NB4 (cell line): ENCODE measurements around the gene INSM2.

ENCODE experiments used
- POLR2A ChIP-seq: IDR thresholded peaks from 2 replicates; pipeline ENCODE4 v1.6.1; 2011; ENCODE audit warnings: mild to moderate bottlenecking; ENCODE audit not compliant: insufficient read length; ENCODE audit errors: extremely low read depth
- TF ChIP-seq, protein P1 (sequence below): IDR thresholded peaks from one replicate; pipeline ENCODE4 v1.5.1; 2012; ENCODE audit warnings: low read depth, low read length
- TF ChIP-seq, protein P2 (sequence below): IDR thresholded peaks from 2 replicates; pipeline ENCODE4 v1.6.1; 2011; ENCODE audit warnings: low read depth, low read length

DNA sequence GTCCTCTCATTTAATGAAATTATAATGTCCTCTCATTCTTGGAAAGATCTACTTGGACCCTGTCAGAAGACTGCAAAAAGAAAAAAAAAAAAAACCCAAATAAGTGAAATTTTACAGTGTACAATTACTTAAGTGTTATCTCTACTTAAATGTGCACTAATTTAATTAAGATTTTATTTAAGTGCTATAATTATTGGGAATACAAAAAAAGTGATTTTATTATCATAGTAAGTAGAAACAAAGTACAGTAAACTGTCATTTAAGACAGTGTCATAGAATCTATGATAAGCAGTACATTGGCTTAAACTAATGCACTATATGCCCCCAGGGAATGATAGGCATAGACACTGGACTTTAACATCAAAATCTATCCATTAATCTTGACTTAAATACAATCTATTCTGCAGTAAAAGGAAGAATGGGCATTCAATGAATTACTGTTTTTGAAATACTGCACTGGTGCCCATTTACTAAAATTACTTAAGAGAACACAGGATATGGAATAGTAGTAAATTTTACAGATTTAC is 23.3 kb downstream of the INSM2 start:
- TF ChIP-seq, protein P1, sequence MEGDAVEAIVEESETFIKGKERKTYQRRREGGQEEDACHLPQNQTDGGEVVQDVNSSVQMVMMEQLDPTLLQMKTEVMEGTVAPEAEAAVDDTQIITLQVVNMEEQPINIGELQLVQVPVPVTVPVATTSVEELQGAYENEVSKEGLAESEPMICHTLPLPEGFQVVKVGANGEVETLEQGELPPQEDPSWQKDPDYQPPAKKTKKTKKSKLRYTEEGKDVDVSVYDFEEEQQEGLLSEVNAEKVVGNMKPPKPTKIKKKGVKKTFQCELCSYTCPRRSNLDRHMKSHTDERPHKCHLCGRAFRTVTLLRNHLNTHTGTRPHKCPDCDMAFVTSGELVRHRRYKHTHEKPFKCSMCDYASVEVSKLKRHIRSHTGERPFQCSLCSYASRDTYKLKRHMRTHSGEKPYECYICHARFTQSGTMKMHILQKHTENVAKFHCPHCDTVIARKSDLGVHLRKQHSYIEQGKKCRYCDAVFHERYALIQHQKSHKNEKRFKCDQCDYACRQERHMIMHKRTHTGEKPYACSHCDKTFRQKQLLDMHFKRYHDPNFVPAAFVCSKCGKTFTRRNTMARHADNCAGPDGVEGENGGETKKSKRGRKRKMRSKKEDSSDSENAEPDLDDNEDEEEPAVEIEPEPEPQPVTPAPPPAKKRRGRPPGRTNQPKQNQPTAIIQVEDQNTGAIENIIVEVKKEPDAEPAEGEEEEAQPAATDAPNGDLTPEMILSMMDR: no peak
- TF ChIP-seq POLR2A: no peak
- TF ChIP-seq, protein P2, sequence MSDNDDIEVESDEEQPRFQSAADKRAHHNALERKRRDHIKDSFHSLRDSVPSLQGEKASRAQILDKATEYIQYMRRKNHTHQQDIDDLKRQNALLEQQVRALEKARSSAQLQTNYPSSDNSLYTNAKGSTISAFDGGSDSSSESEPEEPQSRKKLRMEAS: no peak
